ENCODE measurements around the gene EME2. TPM values are rescaled to one million over a fixed set of nuclear protein-coding genes. Genes with fewer than 3 reads are reported as not detected.

The EME2 gene
- total and polyA plus RNA-seq, 4 donors = 1.4 to 9.0 (median 3.0) TPM

- H3K27me3 ChIP-seq (ENCODE audit: control insufficient read depth in 4 of 4, insufficient read depth in 4 of 4, low read length in 3 of 4) = no peaks in the 10 kb centered on the region
- WGBS = 91% methylated on average over 11 of the region's 11 CpGs
- H3K4me3 ChIP-seq (ENCODE audit: low read depth in 1 of 3, low read length in 3 of 3) = no peak overlapping the region
- H3K9ac ChIP-seq (ENCODE audit: low read depth in 1 of 2, low read length in 2 of 2) = no peak overlapping the region
- TF ChIP-seq FOXA1 (IDR thresholded peaks at IDR 0.05) (no peak), FOXA2 (IDR thresholded peaks at IDR 0.05) (no peak), NR2F2 (IDR thresholded peaks at IDR 0.05) (no peak), EGR1 (IDR thresholded peaks at IDR 0.05; ENCODE audit: low read depth in 2 of 2) (no peak), RAD21 (IDR thresholded peaks at IDR 0.05) (no peak), REST (IDR thresholded peaks at IDR 0.05) (no peak), JUND (IDR thresholded peaks at IDR 0.05) (no peak), CTCF (IDR thresholded peaks at IDR 0.05; ENCODE audit: low read depth, low read length, missing input control) (no peak), YY1 (IDR thresholded peaks at IDR 0.05) (no peak), HNF4A (conservative IDR thresholded peaks at IDR 0.05) (no peak), GABPA (IDR thresholded peaks at IDR 0.05 in 1 of 2, conservative IDR thresholded peaks at IDR 0.05 in 1 of 2) (no peak), HNF4G (IDR thresholded peaks at IDR 0.05) (no peak), MAX (IDR thresholded peaks at IDR 0.05) (no peak), ATF3 (IDR thresholded peaks at IDR 0.05) (no peak), SP1 (IDR thresholded peaks at IDR 0.05) (no peak), TAF1 (conservative IDR thresholded peaks at IDR 0.05) (no peak), ZBTB33 (IDR thresholded peaks at IDR 0.05) (no peak), RXRA (IDR thresholded peaks at IDR 0.05) (no peak)
- peak; percentile 34 for DNase-seq (ENCODE audit: low spot score)
- peaks cover 0 to 62% (median 54%) of the 10 kb centered on the region in 4 donors for H3K4me1 ChIP-seq (ENCODE audit: control insufficient read depth in 4 of 4, insufficient read depth in 4 of 4, low read length in 3 of 4)
- no peaks in the 10 kb centered on the region for H3K9me3 ChIP-seq (ENCODE audit: control insufficient read depth in 4 of 4, low read length in 3 of 4)
- H3K36me3 ChIP-seq (ENCODE audit: control insufficient read depth in 4 of 4, insufficient read depth in 3 of 4, low read depth in 1 of 4, low read length in 3 of 4) = peaks cover 6 to 22% (median 17%) of the 10 kb centered on the region in 4 donors
- H3K27ac ChIP-seq (ENCODE audit: low read depth in 1 of 2, low read length in 2 of 2) = peak overlapping the region; percentile 46 to 47
These were observed 42.9 kb downstream of the EME2 start for GRCh38 chr16:1815461-1815860.

Measured in liver (tissue), 9 donors.